HG02973 (cell line): ENCODE results near the gene LSS.
"Not testable (repeated sequence)": the region's sequence is repeated elsewhere in the genome, so short reads cannot be mapped to it uniquely, and the experiment has no call there.

Experiments used
- ATAC-seq: cut with Tn5 transposase; IDR thresholded peaks from one replicate; pipeline ENCODE4 v1.9.1; 2021; ENCODE audit warnings: moderate library complexity; ENCODE audit not compliant: unreplicated experiment

LSS gene

GRCh38 chr21:46171996-46172862 is 56.3 kb downstream of the LSS start:
- ATAC-seq, result no peak

DNA sequence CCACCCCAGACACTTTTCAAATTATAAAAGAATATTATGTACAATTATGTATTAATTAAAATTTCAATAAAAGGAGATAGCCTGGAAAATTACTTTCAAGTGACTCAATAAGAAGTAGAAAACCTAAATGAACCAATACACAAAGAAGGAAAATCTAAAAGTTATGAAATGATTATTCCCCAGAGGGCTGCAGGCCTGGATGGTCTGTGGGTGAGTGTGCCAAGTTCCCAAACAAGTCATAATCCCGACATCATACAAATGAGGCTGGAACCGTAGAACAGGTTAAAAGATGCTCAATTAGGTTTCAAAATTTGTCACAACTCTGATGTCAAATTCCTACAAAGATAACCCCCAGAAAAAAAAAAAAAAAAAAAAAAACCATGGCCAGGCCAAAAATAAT is 57.0 kb downstream of the LSS start:
- ATAC-seq, result no peak

DNA sequence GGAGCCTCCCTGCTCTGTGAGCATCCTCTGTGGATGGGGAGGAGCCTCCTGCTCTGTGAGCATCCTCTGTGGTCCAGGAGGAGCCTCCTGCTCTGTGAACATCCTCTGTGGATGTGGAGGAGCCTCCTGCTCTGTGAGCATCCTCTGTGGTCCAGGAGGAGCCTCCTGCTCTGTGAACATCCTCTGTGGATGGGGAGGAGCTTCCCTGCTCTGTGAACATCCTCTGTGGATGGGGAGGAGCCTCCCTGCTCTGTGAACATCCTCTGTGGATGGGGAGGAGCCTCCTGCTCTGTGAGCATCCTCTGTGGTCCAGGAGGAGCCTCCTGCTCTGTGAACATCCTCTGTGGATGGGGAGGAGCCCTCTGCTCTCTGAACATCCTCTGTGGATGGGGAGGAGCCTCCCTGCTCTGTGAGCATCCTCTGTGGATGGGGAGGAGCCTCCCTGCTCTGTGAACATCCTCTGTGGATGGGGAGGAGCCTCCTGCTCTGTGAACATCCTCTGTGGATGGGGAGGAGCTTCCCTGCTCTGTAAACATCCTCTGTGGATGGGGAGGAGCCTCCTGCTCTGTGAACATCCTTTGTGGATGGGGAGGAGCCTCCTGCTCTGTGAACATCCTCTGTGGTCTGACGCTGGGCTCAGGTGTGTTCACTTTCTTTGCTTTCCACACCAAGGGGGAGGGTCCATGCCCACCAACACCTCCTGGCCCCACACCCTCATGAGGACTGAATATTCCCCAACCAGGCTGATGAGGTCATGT is 58.0 kb downstream of the LSS start:
- ATAC-seq, result not testable (repeated sequence)

- no peak for ATAC-seq
Measured at GRCh38 chr21:46168659-46169386, 59.8 kb downstream of the LSS start.

DNA sequence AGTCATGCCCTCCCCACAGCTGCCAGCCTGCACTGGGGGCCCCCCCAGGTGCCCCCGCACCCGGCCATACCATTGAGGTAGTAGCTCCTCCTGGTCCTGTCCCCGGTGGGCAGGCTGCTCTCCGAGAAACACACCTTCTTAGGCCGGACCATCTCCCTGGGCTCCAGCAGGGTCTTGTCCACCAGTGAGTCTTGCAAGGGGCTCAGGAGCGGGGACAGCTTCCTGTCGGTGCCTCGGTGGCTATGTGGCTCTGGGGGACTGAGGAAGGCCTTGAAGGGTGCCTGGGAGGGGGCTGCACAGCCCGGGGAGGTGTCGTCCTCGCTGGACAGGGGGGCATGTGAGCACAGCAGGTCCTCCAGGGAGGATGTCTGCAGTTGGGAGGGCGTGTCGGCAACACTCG is 60.3 kb downstream of the LSS start:
- ATAC-seq, result no peak

DNA sequence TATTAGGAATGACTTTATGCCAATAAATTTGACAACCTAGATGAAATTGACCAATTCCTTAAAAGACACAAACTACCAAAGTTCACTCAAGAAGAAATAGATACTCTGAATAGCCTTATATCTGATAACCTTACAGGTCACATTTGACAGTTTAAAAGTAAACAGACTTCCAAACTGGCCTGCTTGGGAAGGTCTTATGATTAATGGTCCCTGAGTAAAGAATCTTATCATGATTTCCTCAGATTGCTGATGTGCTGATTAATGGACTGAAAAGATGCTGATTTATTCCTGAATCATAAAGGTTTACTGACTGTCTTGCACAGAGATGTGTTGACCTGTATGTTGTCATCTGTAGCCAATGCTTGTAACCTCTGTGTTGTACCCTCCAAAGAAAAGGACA is 63.5 kb downstream of the LSS start:
- ATAC-seq, result no peak

- ATAC-seq, result no peak
Measured at GRCh38 chr21:46163380-46163779, 65.2 kb downstream of the LSS start.

- no peak for ATAC-seq
Measured at GRCh38 chr21:46161633-46162592, 66.7 kb downstream of the LSS start.

DNA sequence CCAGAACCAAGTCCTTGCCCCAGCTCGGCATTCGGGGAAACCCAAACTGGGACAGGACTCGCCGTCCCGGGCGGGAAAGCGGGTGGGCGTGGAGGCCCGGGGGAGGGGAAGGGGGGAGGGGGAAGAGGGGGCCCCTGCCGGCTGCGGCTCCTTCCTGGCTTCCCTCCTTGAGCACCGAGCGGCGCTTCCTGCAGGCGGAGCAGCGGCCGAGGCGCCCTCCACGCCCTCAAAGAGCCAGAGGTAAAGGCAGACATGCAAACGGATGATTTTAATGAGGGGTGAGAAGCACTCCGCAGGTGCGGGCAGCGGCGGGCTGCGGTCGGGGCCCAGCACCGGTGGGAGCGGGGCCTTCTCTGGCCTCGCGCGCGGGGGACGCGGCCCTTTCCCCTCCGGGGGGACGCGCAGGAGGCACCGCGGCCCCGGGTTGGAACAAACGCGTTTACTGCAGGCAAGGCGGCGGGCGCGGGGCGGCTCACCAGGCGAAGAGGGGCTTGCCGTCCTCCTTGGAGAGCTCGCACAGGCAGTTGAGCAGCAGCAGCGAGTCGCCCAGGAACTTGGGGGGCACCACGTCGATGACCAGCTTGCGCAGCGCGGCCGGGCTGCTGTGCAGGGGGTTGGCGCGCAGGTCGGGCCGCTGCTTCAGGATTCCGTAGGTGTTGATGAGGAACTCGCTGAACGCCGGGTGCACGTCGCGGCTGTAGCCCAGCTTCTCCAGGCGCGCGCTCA is 67.5 kb downstream of the LSS start:
- ATAC-seq, result no peak

DNA sequence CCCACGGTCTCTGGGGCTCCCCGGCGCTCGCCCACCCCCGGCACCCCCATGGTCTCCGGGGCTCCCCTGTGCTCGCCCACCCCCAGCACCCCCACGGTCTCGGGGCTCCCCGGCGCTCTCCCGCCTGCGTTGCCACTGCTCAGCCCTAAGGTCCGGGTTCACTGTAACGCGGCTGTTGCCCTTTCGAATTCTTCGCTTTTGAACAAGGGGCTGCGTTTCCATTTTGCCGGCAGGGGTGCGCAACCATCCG is 68.0 kb downstream of the LSS start:
- no peak for ATAC-seq

- no peak for ATAC-seq
Measured at GRCh38 chr21:46159841-46160656, 68.5 kb downstream of the LSS start.

- ATAC-seq, result no peak
Measured at GRCh38 chr21:46159390-46159789, 69.2 kb downstream of the LSS start.

DNA sequence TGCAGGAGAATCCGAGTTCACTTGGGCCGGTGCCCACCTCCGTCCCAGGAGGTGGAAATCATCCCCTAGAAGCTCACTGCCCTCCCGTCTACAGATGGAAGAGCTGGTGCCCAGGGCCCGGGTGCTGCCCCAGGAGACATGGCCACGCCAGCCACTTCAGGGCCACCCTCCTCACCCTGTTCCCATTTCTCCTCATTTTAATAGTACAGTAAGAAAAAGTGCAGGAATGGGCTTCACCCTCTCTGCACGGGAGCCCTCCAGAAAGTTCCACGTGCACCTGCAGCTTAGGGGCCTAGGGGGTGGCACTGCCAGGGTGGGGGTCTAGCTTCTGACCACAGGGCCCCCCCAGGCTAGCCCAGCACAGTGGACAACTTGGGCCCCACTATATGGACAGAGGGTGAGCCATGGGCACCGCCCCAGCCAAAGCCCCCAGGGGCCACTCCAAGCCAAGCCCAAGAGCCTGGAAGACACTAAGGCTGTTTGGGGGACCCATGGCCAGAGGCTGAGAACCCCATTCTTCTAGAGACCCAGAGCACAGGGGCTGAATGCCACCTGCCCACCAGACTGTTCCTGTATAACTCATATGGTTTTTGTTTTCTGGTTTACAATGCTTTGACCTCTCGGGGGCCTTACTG is 69.8 kb downstream of the LSS start:
- no peak for ATAC-seq

DNA sequence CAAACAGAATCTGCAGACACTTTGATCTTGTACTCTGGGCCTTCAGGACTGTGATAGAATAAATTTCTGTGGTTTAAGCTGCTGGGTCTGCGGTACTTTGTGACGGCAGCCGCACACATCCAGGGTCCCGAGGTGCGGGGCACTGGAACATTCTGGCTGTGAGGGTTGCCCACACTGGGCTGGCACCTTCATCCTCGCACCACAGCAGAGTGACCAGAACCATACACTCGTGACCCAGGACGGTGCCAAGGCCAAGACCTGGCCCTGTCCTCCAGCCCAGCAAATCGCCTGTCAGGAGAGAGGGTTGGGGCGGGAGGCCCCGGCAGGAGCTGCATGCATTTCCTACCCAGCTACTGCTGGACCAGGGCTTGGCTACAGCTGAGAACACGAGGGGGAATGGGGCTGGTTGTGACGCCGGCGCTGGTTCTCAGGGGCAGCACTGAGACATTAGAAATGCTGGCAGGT is 70.6 kb downstream of the LSS start:
- ATAC-seq, result no peak

DNA sequence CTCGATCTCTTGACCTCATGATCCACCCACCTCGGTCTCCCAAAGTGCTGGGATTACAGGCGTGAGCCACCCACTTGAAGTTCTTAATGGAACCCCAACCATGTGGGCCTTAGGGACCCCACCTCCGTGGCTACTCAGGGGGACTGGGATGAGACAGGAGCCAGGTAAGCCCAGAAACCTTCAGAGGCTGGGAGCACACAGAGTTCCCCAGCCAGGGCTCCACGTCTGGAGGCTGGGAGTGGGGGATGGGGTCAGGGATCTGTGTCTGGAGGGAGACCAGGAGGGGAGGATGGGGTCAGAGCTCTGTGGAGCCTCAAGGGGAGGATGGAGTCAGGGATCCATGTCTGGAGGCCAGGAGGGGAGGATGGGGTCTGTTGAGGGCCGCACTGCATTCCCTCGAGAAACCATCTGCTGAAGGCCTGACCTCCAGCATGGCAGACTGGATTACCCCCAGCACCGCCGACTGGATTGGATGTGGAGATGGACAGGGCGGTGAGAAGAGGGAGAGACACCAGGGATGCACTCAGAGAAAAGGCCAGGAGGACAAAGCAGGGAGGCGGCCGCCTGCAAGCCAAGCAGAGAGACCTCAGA is 71.1 kb downstream of the LSS start:
- ATAC-seq, result no peak

DNA sequence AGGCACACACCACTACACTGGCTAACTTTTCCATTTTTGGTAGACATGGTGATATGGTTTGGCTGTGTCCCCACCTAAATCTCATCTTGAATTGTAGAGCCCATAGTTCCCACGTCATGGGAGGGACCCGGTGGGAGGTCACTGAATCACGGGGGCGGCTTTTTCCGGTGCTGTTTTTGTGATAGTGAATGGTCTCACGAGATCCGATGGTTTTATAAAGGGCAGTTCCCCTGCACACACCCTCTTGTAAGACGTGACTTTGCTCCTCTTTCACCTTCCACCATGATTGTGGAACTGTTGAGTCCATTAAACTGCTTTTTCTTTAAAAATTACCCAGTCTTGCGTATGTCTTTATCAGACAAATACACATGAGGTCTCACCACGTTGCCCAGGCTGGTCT is 71.9 kb downstream of the LSS start:
- ATAC-seq, result no peak

DNA sequence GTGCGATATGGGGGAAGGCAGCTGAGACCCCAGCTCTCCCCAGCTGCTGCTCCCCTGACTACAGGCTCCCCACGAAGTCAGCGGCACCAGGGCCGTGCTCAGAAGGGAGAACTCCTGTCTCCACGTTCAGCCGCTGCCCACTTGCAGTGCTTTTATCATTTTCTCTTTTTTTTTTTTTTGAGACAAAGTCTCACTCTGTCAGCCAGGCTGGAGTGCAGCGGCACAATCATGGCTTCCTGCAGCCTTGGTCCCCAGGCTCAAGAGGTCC is 72.3 kb downstream of the LSS start:
- no peak for ATAC-seq

DNA sequence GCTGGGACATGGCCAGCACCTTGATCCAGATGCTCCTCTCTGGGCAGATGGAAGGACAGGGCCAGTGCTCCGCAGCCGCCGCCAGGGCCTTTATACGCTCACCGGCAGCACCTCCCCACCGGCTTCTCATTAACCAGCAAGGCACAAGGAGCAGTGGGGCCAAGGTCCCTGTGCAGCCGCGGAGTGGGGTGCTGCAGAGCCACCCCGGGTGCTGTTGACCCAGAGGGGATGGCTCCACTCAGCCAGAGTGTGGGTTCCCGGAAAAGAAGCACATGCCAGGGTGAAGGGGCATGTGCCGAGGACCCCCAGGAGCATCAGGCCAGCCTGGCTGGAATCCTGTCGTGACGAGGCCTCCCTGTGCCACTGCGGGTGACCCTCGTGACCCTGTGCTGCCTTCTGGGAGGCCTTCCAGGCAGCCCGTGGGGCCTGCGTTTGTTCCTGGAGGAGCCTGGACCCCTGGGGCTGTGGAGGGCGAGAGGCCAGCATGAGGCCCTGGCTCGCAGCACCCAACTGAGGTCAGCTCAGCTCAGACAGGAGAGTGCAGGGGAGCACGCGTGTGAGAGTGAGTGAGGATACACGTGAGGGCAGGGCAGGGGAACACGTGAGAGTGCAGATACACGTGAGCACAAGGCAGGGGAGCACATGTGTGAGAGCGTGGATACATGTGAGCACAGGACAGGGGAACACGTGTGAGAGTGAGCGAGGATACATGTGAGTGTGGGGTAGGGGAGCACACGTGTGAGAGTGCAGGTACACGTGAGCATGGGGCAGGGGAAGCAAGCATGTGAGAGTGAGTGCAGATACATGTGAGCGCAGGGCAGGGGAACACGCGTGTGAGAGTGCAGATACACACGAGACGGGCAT is 72.8 kb downstream of the LSS start, which contains the start of gene FTCD:
TSS of gene FTCD (minus strand) at position 66 of the 864 bp plus-strand sequence. CDS start at position 10, 56 bp downstream.
- ATAC-seq, result no peak
